ENCODE measurements around the gene MALT1. TPM values are rescaled to one million over a fixed set of nuclear protein-coding genes. Genes with fewer than 3 reads are reported as not detected.

Gene MALT1
- total RNA-seq, 6 donors from 2014 or later, result 17.1 to 29.3 (median 24.6) TPM

GRCh38 chr18:58766946-58767345 lies 95.7 kb downstream of the MALT1 start:
- TF ChIP-seq POLR2AphosphoS5 (IDR thresholded peaks at IDR 0.05) (no peak), POLR2A (IDR thresholded peaks at IDR 0.05) (no peak), CTCF (IDR thresholded peaks at IDR 0.05) (no peak), EP300 (IDR thresholded peaks at IDR 0.05) (no peak)
- no peak for DNase-seq
- Histone ChIP-seq H3K9me3 (no peaks in the 10 kb centered on the region), H3K4me3 (no peak overlapping the region), H3K4me1 (peaks cover 0 to 15% (median 9%) of the 10 kb centered on the region in 4 donors), H3K27me3 (no peaks in the 10 kb centered on the region), H3K36me3 (no peaks in the 10 kb centered on the region), H3K27ac (no peak overlapping the region)
- ATAC-seq (ENCODE audit: low FRiP score in 2 of 2), result no peak
- 74 to 79% methylated on average over 7 of the region's 7 CpGs for whole genome bisulfite sequencing, 2 donors

GRCh38 chr18:58768293-58768974 lies 97.2 kb downstream of the MALT1 start:
- DNase-seq (peak; percentile 53 to 92), ATAC-seq (ENCODE audit: low FRiP score in 2 of 2) (peak; percentile 88 to 89)
- H3K4me1 ChIP-seq, result peaks cover 0 to 15% (median 9%) of the 10 kb centered on the region in 4 donors
- no peaks in the 10 kb centered on the region for H3K36me3 ChIP-seq
- H3K9me3 ChIP-seq, result no peaks in the 10 kb centered on the region
- H3K4me3 ChIP-seq, result peak overlapping the region in 3 of 4 donors; percentile 13 to 35 (median 28)
- 15% methylated on average over 26 to 27 of the region's 40 CpGs for WGBS, 2 donors
- TF ChIP-seq CTCF (IDR thresholded peaks at IDR 0.05) (peak; percentile 64 to 87 (median 81)), EP300 (IDR thresholded peaks at IDR 0.05) (no peak)
- no peaks in the 10 kb centered on the region for H3K27me3 ChIP-seq
- no peak overlapping the region for H3K27ac ChIP-seq

- no peak overlapping the region for H3K27ac ChIP-seq
- DNase-seq, result no peak
- TF ChIP-seq POLR2A (IDR thresholded peaks at IDR 0.05) (no peak), POLR2AphosphoS5 (IDR thresholded peaks at IDR 0.05) (no peak), CTCF (IDR thresholded peaks at IDR 0.05) (no peak), EP300 (IDR thresholded peaks at IDR 0.05) (no peak)
- H3K36me3 ChIP-seq, result no peaks in the 10 kb centered on the region
- H3K4me3 ChIP-seq, result no peak overlapping the region
- no peaks in the 10 kb centered on the region for H3K27me3 ChIP-seq
- ATAC-seq (ENCODE audit: low FRiP score in 2 of 2), result no peak
- 84 to 94% methylated on average over 8 of the region's 8 CpGs for WGBS, 2 donors
- H3K4me1 ChIP-seq, result peaks cover 0 to 12% (median 9%) of the 10 kb centered on the region in 4 donors
- no peaks in the 10 kb centered on the region for H3K9me3 ChIP-seq
These were observed 98.1 kb downstream of the MALT1 start for GRCh38 chr18:58769321-58769720.

- DNase-seq (no peak), ATAC-seq (ENCODE audit: low FRiP score in 2 of 2) (no peak)
- Histone ChIP-seq H3K4me1 (peaks cover 0 to 9% (median 9%) of the 10 kb centered on the region in 4 donors), H3K4me3 (no peak overlapping the region), H3K27me3 (no peaks in the 10 kb centered on the region), H3K27ac (no peak overlapping the region), H3K36me3 (no peaks in the 10 kb centered on the region), H3K9me3 (no peaks in the 10 kb centered on the region)
- WGBS, 2 donors, result 14 to 25% methylated on average over 1 of the region's 1 CpG
- TF ChIP-seq POLR2A (IDR thresholded peaks at IDR 0.05) (no peak), CTCF (IDR thresholded peaks at IDR 0.05) (no peak)
These were observed 99.3 kb downstream of the MALT1 start for GRCh38 chr18:58770601-58771000.

GRCh38 chr18:58772161-58772560 lies 100.9 kb downstream of the MALT1 start:
- WGBS, 2 donors, result 47 to 55% methylated on average over 4 of the region's 4 CpGs
- TF ChIP-seq POLR2AphosphoS5 (IDR thresholded peaks at IDR 0.05), result no peak
- H3K4me1 ChIP-seq, result peaks cover 0 to 9% (median 9%) of the 10 kb centered on the region in 4 donors
- no peaks in the 10 kb centered on the region for H3K36me3 ChIP-seq
- ATAC-seq (ENCODE audit: low FRiP score in 2 of 2), result no peak
- no peaks in the 10 kb centered on the region for H3K9me3 ChIP-seq
- no peak for DNase-seq
- no peak overlapping the region for H3K27ac ChIP-seq
- H3K27me3 ChIP-seq, result no peaks in the 10 kb centered on the region
- no peak overlapping the region for H3K4me3 ChIP-seq
